Panc1 (cell line): ENCODE results near the gene FAM200B.

ENCODE experiments used
- REST ChIP-seq, 2 experiments: IDR thresholded peaks; 2 replicates each; pipeline ENCODE4 v1.6.1; 2011 to 2012; ENCODE audit warnings: low read depth in 2 of 2, control low read depth in 1 of 2, low read length in 1 of 2, mild to moderate bottlenecking in 1 of 2, moderate library complexity in 1 of 2; ENCODE audit not compliant: insufficient read depth in 1 of 2
- TF ChIP-seq, protein P1 (sequence below): fragments of 450-650 bp; IDR thresholded peaks from 2 replicates; pipeline ENCODE4 v1.5.1; 2017; ENCODE audit warnings: mild to moderate bottlenecking

DNA sequence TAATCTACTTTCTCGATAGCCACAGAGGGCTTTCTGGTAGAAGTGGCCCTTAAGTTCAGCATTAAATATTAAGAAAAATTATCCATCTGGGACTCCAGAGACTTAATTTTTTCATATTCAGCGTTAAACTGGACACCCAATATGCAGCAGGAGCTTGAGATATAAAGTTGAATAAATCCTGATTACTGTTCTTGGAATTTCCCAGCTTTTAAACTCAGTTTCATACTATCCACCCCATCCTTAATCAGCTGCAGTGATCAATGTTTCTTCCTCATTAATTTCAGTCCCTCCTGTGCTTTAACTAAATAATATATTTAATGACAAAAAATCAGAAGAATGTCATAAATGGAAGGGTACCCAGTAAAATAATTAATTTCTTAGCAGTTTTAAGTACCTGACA is 22.8 kb upstream of the FAM200B start:
- TF ChIP-seq, protein P1, sequence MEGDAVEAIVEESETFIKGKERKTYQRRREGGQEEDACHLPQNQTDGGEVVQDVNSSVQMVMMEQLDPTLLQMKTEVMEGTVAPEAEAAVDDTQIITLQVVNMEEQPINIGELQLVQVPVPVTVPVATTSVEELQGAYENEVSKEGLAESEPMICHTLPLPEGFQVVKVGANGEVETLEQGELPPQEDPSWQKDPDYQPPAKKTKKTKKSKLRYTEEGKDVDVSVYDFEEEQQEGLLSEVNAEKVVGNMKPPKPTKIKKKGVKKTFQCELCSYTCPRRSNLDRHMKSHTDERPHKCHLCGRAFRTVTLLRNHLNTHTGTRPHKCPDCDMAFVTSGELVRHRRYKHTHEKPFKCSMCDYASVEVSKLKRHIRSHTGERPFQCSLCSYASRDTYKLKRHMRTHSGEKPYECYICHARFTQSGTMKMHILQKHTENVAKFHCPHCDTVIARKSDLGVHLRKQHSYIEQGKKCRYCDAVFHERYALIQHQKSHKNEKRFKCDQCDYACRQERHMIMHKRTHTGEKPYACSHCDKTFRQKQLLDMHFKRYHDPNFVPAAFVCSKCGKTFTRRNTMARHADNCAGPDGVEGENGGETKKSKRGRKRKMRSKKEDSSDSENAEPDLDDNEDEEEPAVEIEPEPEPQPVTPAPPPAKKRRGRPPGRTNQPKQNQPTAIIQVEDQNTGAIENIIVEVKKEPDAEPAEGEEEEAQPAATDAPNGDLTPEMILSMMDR: no peak
- no peak for TF ChIP-seq REST (IDR thresholded peaks at IDR 0.05; ENCODE audit: insufficient read depth in 1 of 2, low read depth in 2 of 2, low read length in 1 of 2)
